ENCODE measurements around the gene RRAGB.
"Not testable (repeated sequence)": the region's sequence is repeated elsewhere in the genome, so short reads cannot be mapped to it uniquely, and the experiment has no call there.

GRCh38 chrX:55703436-55703835 is 14.1 kb upstream of the RRAGB start:
- TF ChIP-seq CTCF, POLR2A, EP300, POLR2AphosphoS5 (IDR thresholded peaks at IDR 0.05): not testable (repeated sequence)
